DMS153 (cell line): ENCODE data around the gene THBS4.

Experiments
- DNase-seq: peaks from one replicate; lab custom pipeline; 2025; lab: John Stamatoyannopoulos, UW

The THBS4 gene

GRCh38 chr5:80048084-80048780 lies 13.1 kb downstream of the THBS4 start:
- DNase-seq, result no peak

- DNase-seq, result no peak
Observed at GRCh38 chr5:80052464-80052863, 17.3 kb downstream of the THBS4 start.

GRCh38 chr5:80054682-80055081 lies 19.5 kb downstream of the THBS4 start:
- no peak for DNase-seq

GRCh38 chr5:80055491-80056170 lies 20.5 kb downstream of the THBS4 start:
- DNase-seq, result peak; percentile 73

- DNase-seq, result no peak
Observed at GRCh38 chr5:80057099-80057498, 22.0 kb downstream of the THBS4 start.

GRCh38 chr5:80057921-80058320 lies 22.8 kb downstream of the THBS4 start:
- no peak for DNase-seq

GRCh38 chr5:80059354-80059980 lies 24.3 kb downstream of the THBS4 start:
- DNase-seq, result no peak

- DNase-seq, result no peak
Observed at GRCh38 chr5:80060966-80061365, 25.8 kb downstream of the THBS4 start.

- no peak for DNase-seq
Observed at GRCh38 chr5:80061547-80061946, 26.4 kb downstream of the THBS4 start.

GRCh38 chr5:80064124-80064523 lies 29.0 kb downstream of the THBS4 start:
- DNase-seq, result no peak

GRCh38 chr5:80067016-80067415 lies 31.9 kb downstream of the THBS4 start:
- no peak for DNase-seq

- DNase-seq, result no peak
Observed at GRCh38 chr5:80067531-80068245, 32.5 kb downstream of the THBS4 start.

- no peak for DNase-seq
Observed at GRCh38 chr5:80068246-80068636, 33.1 kb downstream of the THBS4 start.

- no peak for DNase-seq
Observed at GRCh38 chr5:80068775-80069174, 33.6 kb downstream of the THBS4 start.

GRCh38 chr5:80069251-80069800 lies 34.2 kb downstream of the THBS4 start:
- no peak for DNase-seq

- DNase-seq, result no peak
Observed at GRCh38 chr5:80069918-80070318, 34.8 kb downstream of the THBS4 start.

GRCh38 chr5:80070338-80071056 lies 35.3 kb downstream of the THBS4 start:
- DNase-seq, result no peak

- DNase-seq, result no peak
Observed at GRCh38 chr5:80071510-80072021, 36.4 kb downstream of the THBS4 start.

- no peak for DNase-seq
Observed at GRCh38 chr5:80072103-80073073, 37.2 kb downstream of the THBS4 start.
